HepG2 (cell line): ENCODE measurements around the gene LIN28B. TPM values are rescaled to one million over a fixed set of nuclear protein-coding genes. Genes with fewer than 3 reads are reported as not detected.

Source experiments
- ATAC-seq: fragments of 200-7000 bp; cut with Tn5 transposase; 3 replicates; pipeline ENCODE4 v1.9.1; 2020; ENCODE audit warnings: mild to moderate bottlenecking, moderate library complexity
- BruUV-seq: library from RNA; stranded (reverse); fragments of 400-500 nt; replicated peaks from 2 replicates; lab custom pipeline; 2021; lab: Mats Ljungman, UMichigan
- CTCF ChIA-PET: fragments of 300-600 bp; formaldehyde crosslinking; extraction: SDS; loops from one replicate; lab custom pipeline; 2021; ENCODE audit warnings: low total read pairs, inconsistent platforms, low intra/inter-chr PET ratio; lab: Yijun Ruan, JAX
- POLR2A ChIA-PET: fragments of 350-600 bp; sonication (Branson Sonifier 250); formaldehyde crosslinking; loops from one replicate; lab custom pipeline; 2020; ENCODE audit warnings: antibody characterized with exemption, inconsistent platforms; lab: Yijun Ruan, JAX
- DNase-seq: peaks from one replicate; pipeline ENCODE4 v3.0.0-alpha.2; 2015; ENCODE audit warnings: low spot score
- FAIRE-seq: peaks from 3 replicates; lab custom pipeline; 2011; peaks lifted over from hg19 to GRCh38; lab: Jason Lieb, UNC
- H2AFZ ChIP-seq: one replicate; pipeline ENCODE4 v1.6.1; 2011; ENCODE audit warnings: low read length, inconsistent platforms
- H3K27ac ChIP-seq: fragments of 300-600 bp; 3 replicates; pipeline ENCODE4 v1.8.0; 2011; ENCODE audit warnings: mixed run types, mild to moderate bottlenecking, mixed read lengths, low read length, inconsistent platforms; ENCODE audit not compliant: insufficient read depth; ENCODE audit errors: extremely low read length
- H3K27me3 ChIP-seq, 2 experiments: fragments of 200-600 bp in 1 of 2; 2 replicates in 1 of 2; 3 replicates in 1 of 2; pipeline versions ENCODE4 v1.6.0 to v1.8.0; 2011; ENCODE audit warnings: low read length in 2 of 2, mild to moderate bottlenecking in 2 of 2, moderate library complexity in 2 of 2, inconsistent platforms in 1 of 2; ENCODE audit not compliant: insufficient read depth in 2 of 2, control insufficient read depth in 1 of 2
- H3K36me3 ChIP-seq, 2 experiments: fragments of 200-600 bp in 1 of 2; replicated peaks in 1 of 2; 2 replicates in 1 of 2; 3 replicates in 1 of 2; pipeline versions ENCODE4 v1.5.1 to v1.8.0; 2011; ENCODE audit warnings: low read length in 2 of 2, inconsistent platforms in 1 of 2; ENCODE audit not compliant: insufficient read depth in 2 of 2, control insufficient read depth in 1 of 2
- H3K4me1 ChIP-seq: 2 replicates; pipeline ENCODE4 v1.5.1; 2012; ENCODE audit warnings: low read length, inconsistent platforms; ENCODE audit not compliant: insufficient read depth
- H3K4me2 ChIP-seq: 2 replicates; pipeline ENCODE4 v1.6.0; 2011; ENCODE audit warnings: low read depth, low read length, inconsistent platforms
- H3K4me3 ChIP-seq, 3 experiments: fragments of 200-600 bp in 1 of 3; sonication (generic), shearing (Covaris generic) in 1 of 3; replicated peaks in 1 of 3; 2 replicates each; pipeline ENCODE4 v1.5.1; 2011 to 2016; ENCODE audit warnings: low read length in 3 of 3, inconsistent platforms in 2 of 3, low read depth in 2 of 3, mild to moderate bottlenecking in 2 of 3, control low read depth in 1 of 3, mixed read lengths in 1 of 3; ENCODE audit not compliant: insufficient read depth in 1 of 3
- H3K79me2 ChIP-seq: one replicate; pipeline ENCODE4 v1.6.1; 2011; ENCODE audit warnings: low read length, inconsistent platforms; ENCODE audit not compliant: insufficient read depth
- H3K9ac ChIP-seq: 2 replicates; pipeline ENCODE4 v1.6.0; 2011; ENCODE audit warnings: mild to moderate bottlenecking, low read depth, low read length, inconsistent platforms; ENCODE audit not compliant: insufficient read depth
- H3K9me3 ChIP-seq: 2 replicates; pipeline ENCODE4 v1.5.1; 2012; ENCODE audit warnings: mild to moderate bottlenecking, low read length
- H4K20me1 ChIP-seq: 2 replicates; pipeline ENCODE4 v1.6.0; 2011; ENCODE audit warnings: inconsistent platforms, mild to moderate bottlenecking, low read length, moderate library complexity; ENCODE audit not compliant: insufficient read depth
- CBX5 ChIP-seq: sonication (generic); formaldehyde crosslinking; IDR thresholded peaks from 2 replicates; pipeline ENCODE4 v1.4.0; 2020; ENCODE audit warnings: missing genetic modification reagents, borderline replicate concordance
- ERF ChIP-seq: IDR thresholded peaks from 2 replicates; pipeline ENCODE4 v1.6.1; 2018; ENCODE audit warnings: missing biosample characterization, missing genetic modification reagents
- ESRRA ChIP-seq: sonication (generic); formaldehyde crosslinking; IDR thresholded peaks from 2 replicates; pipeline ENCODE4 v1.5.1; 2020; ENCODE audit warnings: mild to moderate bottlenecking, low read depth, missing genetic modification reagents
- FOXK2 ChIP-seq: fragments of 450-650 bp; IDR thresholded peaks from 2 replicates; pipeline ENCODE4 v1.6.1; 2016
- HCFC1 ChIP-seq: fragments of 150-350 bp; IDR thresholded peaks from 2 replicates; pipeline ENCODE4 v1.6.1; 2014; ENCODE audit warnings: low read depth, low read length
- KDM4B ChIP-seq: sonication (generic); formaldehyde crosslinking; IDR thresholded peaks from 2 replicates; pipeline ENCODE4 v1.4.0; 2020; ENCODE audit warnings: missing genetic modification reagents
- LCORL ChIP-seq, 2 experiments: fragments of 450-650 bp in 1 of 2; sonication (generic) in 1 of 2; formaldehyde crosslinking in 1 of 2; IDR thresholded peaks; 2 replicates each; pipeline versions ENCODE4 v1.5.0 to v1.6.1; 2017 to 2020; ENCODE audit warnings: antibody characterized with exemption in 1 of 2, missing genetic modification reagents in 1 of 2
- NR3C1 ChIP-seq: sonication (generic); formaldehyde crosslinking; IDR thresholded peaks from 2 replicates; pipeline ENCODE4 v1.4.0; 2020; ENCODE audit warnings: missing genetic modification reagents
- SKI ChIP-seq: fragments of 450-650 bp; IDR thresholded peaks from one replicate; pipeline ENCODE4 v1.6.1; 2018; ENCODE audit warnings: mild to moderate bottlenecking; ENCODE audit not compliant: partially characterized antibody
- SOX6 ChIP-seq, 2 experiments: fragments of 450-650 bp in 1 of 2; sonication (generic) in 1 of 2; formaldehyde crosslinking in 1 of 2; IDR thresholded peaks; 2 replicates each; pipeline versions ENCODE4 v1.4.0 to v1.6.1; 2017 to 2020; ENCODE audit warnings: antibody characterized with exemption in 1 of 2, mild to moderate bottlenecking in 1 of 2, missing genetic modification reagents in 1 of 2
- TMF1 ChIP-seq: sonication (generic); formaldehyde crosslinking; IDR thresholded peaks from 2 replicates; pipeline ENCODE4 v1.8.1; 2022; ENCODE audit warnings: low read depth, missing genetic modification reagents
- ZIK1 ChIP-seq: sonication (generic); formaldehyde crosslinking; IDR thresholded peaks from 2 replicates; pipeline ENCODE4 v1.5.0; 2020; ENCODE audit warnings: mild to moderate bottlenecking, low read depth, missing genetic modification reagents, borderline replicate concordance
- ZKSCAN8 ChIP-seq: IDR thresholded peaks from 2 replicates; pipeline ENCODE4 v1.6.1; 2016; ENCODE audit warnings: borderline replicate concordance, missing genetic modification reagents, missing compliant biosample characterization
- ZNF12 ChIP-seq: sonication (generic); formaldehyde crosslinking; IDR thresholded peaks from 2 replicates; pipeline ENCODE4 v1.5.0; 2020; ENCODE audit warnings: missing genetic modification reagents
- ZNF224 ChIP-seq: sonication (generic); formaldehyde crosslinking; IDR thresholded peaks from 2 replicates; pipeline ENCODE4 v1.5.0; 2020; ENCODE audit warnings: mild to moderate bottlenecking, missing genetic modification reagents
- ZNF337 ChIP-seq: sonication (generic); formaldehyde crosslinking; IDR thresholded peaks from 2 replicates; pipeline ENCODE4 v1.5.1; 2020; ENCODE audit warnings: missing genetic modification reagents, low read depth, mild to moderate bottlenecking, borderline replicate concordance
- ZNF512 ChIP-seq: sonication (generic); formaldehyde crosslinking; IDR thresholded peaks from 2 replicates; pipeline ENCODE4 v1.4.0; 2020; ENCODE audit warnings: mild to moderate bottlenecking, missing genetic modification reagents
- WGBS: methylation state at CpG from one replicate; pipeline ENCODE4 v1.1.6; 2017; ENCODE audit warnings: low lambda C conversion rate; 5-methylcytosine and 5-hydroxymethylcytosine counted together
- in situ Hi-C: cut with HindIII; loops from 2 replicates; pipeline ENCODE4 v1.10.0; 2017; ENCODE audit warnings: low pct_unique_long_range_greater_than_20kb; ENCODE audit not compliant: extremely low pct_ligation_motif_present
- intact Hi-C: fragments of 100-400 bp; cut with micrococcal nuclease; formaldehyde crosslinking; loops from one replicate; pipeline ENCODE4 v1.10.0; 2022; ENCODE audit not compliant: unreplicated experiment
- polyA plus RNA-seq, 8 experiments: library from polyadenylated mRNA; depleted of rRNA in 3 of 8; stranded (reverse) in 7 of 8; unstranded in 1 of 8; fragments of >200 nt; fragmentation: Illumina TruSeq in 4 of 8; extraction: Trizol in 4 of 8; gene quantifications; 2 replicates each; pipeline versions ENCODE4 v1.2.1 to v1.2.3, GENCODE V29; 2011 to 2016; ENCODE audit warnings: low read depth in 4 of 8, missing spikeins in 1 of 8, mixed read lengths in 1 of 8; ENCODE audit not compliant: insufficient read depth in 1 of 8
- total RNA-seq, 5 experiments: library from RNA; depleted of rRNA; stranded (reverse); fragments of >200 nt; fragmentation: Illumina TruSeq; extraction: Trizol; gene quantifications; 2 replicates each; pipeline ENCODE4 v1.2.3, GENCODE V29; 2016; ENCODE audit warnings: low read depth in 1 of 5

The LIN28B gene
- total and polyA plus RNA-seq, 2 of the 13 experiments (the other 11 are each of a cell fraction or from before 2014, with no cell fraction given) = 14.5 to 56.8 TPM

GRCh38 chr6:105019285-105019684, 62.4 kb downstream of the LIN28B start:
- peaks cover 26% of the 10 kb centered on the region for H3K79me2 ChIP-seq
- no peaks in the 10 kb centered on the region for H3K36me3 ChIP-seq
- no peak for DNase-seq
- CTCF ChIA-PET = no interaction called here
- 88% methylated on average over 2 of the region's 2 CpGs for WGBS
- FAIRE-seq = no peak
- ATAC-seq = no peak
- no peak overlapping the region for H3K4me2 ChIP-seq
- BruUV-seq = no TSS peak
- no peak overlapping the region for H3K9ac ChIP-seq
- H3K4me1 ChIP-seq = peaks cover 12% of the 10 kb centered on the region; the same call in 1 of the 2 replicates
- intact Hi-C loops = no loop called here
- H2AFZ ChIP-seq = no peak overlapping the region
- no peaks in the 10 kb centered on the region for H4K20me1 ChIP-seq
- H3K27ac ChIP-seq = no peak overlapping the region
- H3K4me3 ChIP-seq = no peak overlapping the region
- POLR2A ChIA-PET = no interaction called here
- H3K27me3 ChIP-seq = no peaks in the 10 kb centered on the region
- in situ Hi-C loops = no loop called here
- TF ChIP-seq ESRRA (CRISPR knock-in tag) = no peak
- no peak for TF ChIP-seq FOXK2
- no peak for TF ChIP-seq ZIK1
- no peak for TF ChIP-seq SOX6 (IDR thresholded peaks at IDR 0.05)
- no peak for TF ChIP-seq SOX6 (CRISPR knock-in tag; IDR thresholded peaks at IDR 0.05)
- no peak for TF ChIP-seq ZNF512 (CRISPR knock-in tag)
- no peak for TF ChIP-seq ZKSCAN8 (CRISPR knock-in tag)
- no peak for TF ChIP-seq ZNF12 (CRISPR knock-in tag)
- TF ChIP-seq ZNF224 (CRISPR knock-in tag) = no peak
- TF ChIP-seq LCORL (IDR thresholded peaks at IDR 0.05) = no peak
- TF ChIP-seq LCORL (CRISPR knock-in tag; IDR thresholded peaks at IDR 0.05) = no peak
- no peak for TF ChIP-seq CBX5 (CRISPR knock-in tag)
- TF ChIP-seq ERF (CRISPR knock-in tag) = no peak
- no peak for TF ChIP-seq KDM4B (CRISPR knock-in tag)
- no peak for TF ChIP-seq HCFC1
- no peak for TF ChIP-seq ZNF337 (CRISPR knock-in tag)
- no peak for TF ChIP-seq SKI
- TF ChIP-seq NR3C1 (CRISPR knock-in tag) = no peak
- no peak for TF ChIP-seq TMF1 (CRISPR knock-in tag)
- no peaks in the 10 kb centered on the region for H3K9me3 ChIP-seq
